NOMO-1 treated with DMSO at 0.1 percent for 48 hours (cell line): ENCODE measurements around the gene MAPK10.
A peak's percentile ranks its signal among the peaks of the same experiment; 100 is the strongest.
"Not testable (repeated sequence)": the region's sequence is repeated elsewhere in the genome, so short reads cannot be mapped to it uniquely, and the experiment has no call there.

Experiments
- DNase-seq: peaks from one replicate; lab custom pipeline; 2025; ENCODE audit not compliant: unreplicated experiment; lab: John Stamatoyannopoulos, UW

Gene MAPK10

DNA sequence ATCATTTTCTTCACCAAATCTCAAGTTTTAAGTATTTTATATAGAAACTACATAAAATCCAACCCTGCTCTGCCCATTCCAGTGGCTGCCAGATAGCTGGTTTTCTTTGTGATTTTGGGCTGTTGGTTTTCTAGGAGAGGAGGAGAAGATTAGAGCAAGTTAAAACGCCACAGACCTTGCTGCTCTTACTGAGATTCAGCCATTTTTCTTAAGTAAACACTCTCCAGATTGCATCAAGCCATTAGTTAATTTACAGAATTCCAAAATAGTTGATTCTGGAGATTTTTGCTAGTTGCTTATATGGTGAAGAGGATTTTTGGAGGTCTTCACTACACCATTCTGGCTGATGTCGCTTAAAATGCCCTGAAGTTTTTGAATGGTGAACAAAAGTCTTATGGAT lies 366.2 kb downstream of the MAPK10 start:
- no peak for DNase-seq

DNA sequence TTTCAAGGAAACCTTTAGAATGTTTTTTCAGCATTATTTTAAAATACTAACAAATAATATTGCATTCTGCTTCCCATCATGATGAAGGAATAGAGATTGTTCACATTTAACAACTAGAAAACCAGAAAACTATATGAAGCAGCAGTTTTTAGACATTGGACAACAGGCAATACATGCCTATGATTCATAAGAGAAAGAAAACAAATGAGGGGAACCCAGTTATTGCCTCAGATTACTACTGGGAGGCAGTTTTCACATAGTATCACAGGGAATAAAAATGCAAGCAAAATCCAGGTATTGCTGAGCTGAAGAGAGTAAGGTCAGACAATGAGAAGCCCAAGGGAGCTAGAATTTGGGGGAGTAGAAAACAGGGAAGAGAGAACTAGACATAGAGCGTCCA lies 373.6 kb downstream of the MAPK10 start:
- DNase-seq, result no peak

DNA sequence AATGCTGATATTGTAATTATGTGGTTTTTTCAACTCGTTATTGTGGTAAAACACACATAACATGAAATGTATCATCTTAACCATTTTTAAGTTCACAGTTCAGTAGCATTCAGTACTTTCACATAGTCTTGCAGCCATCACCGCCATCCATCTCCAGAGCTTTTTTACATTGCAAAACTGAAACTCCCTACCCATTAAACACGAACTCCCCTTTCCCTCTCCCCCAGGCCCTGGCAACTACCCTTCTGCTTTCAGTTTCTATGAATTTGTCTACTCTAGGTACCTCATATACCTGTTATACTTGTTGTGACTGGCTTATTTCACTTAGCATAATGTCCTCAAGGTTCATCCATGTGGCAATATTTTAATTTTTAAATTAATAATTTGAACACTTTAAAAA lies 380.6 kb downstream of the MAPK10 start:
- peak; percentile 13 for DNase-seq

DNA sequence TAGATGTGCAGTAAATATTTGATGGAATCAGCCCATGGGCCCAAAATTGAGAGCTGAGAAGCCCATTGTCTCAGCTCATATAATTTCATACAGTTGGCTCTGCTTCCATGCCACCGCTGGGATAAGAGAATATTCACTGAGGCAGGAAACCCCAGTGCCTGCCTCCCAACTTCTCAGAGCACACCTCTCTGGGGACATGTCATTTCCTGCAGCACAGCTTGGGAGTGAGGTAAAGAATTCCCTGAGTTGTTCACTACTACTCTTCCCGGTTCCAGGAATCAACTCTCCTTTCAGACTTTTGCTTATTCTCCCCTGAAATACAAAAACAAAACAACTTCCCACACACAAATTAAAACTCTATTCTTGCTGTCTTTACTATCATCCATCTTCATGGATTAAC lies 389.3 kb downstream of the MAPK10 start:
- DNase-seq, result no peak

DNA sequence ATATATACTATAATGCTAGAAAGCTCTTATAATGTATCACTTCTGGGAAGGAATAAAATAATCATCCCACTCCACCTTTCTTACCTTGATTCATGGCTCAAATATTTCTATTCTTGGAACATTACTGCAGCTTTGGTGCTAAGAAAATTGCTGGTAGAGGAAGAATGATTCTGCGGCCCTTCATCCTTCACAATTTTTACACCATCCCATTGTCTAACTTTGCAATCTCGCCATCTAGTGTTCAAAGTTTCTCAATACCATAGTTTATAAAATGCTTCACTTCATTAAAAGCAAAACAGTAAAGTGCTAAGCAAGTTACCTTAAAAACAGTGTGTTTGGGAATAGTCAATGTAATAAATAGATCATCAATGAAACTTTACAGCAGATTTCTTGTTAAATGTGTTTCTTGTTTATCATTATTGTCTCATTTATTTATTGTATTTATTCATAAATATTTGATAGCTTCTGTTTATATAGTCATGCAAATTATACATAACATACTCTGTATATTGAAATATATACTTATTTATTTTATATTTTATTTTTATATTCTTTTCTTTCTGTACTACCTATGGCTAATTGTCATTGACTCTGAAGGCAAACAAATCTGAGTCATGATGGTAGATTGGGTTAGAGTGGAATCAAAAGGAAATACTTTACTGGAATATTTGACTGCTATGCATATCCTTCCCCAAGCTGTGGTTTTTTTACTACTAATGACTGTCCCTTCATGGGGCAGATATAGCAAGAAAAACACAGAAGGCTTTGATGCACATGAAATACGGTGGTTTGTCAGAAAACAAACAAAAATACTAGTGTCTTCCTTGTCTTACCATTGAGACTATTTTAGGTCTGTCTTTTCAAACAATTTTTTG lies 390.7 kb downstream of the MAPK10 start:
- DNase-seq, result peak; percentile 64

DNA sequence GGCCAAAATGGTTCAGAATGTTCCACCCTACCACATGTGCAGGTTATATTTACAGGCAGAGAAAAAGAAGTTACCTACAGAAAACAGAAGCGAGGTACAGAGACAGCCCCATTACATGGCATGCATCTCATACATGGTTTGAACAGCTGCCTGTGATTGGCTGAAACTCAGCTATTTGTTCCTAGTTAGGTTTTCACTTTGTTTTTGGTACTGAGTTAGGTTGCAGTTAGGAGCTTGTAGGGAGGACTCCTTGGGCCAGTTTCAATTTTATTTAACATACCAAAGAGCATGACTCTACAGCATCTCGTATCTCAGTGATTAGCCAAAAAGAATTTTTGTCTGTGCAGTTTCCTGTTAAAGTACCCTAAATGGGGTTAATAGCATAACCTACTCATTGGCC lies 392.0 kb downstream of the MAPK10 start:
- DNase-seq, result no peak

DNA sequence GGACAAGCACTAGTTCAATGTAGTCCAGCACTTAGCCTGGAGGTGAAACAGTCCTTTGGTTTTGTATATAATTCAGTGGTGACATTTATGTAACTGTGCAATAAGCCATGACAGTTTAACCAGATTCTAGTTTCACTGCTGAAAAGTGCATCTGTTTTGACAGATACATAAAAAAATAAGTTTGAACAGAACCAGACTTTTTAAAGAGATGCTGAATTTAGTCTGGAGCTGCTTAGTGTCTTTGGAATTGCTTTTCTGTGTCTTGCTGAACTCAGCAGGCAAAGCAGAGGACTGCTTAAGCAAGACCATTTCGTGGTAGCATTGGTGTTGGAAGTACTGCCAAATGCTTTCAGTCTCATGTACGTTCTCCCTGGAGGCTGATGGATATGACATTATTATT lies 393.5 kb downstream of the MAPK10 start:
- DNase-seq, result no peak

DNA sequence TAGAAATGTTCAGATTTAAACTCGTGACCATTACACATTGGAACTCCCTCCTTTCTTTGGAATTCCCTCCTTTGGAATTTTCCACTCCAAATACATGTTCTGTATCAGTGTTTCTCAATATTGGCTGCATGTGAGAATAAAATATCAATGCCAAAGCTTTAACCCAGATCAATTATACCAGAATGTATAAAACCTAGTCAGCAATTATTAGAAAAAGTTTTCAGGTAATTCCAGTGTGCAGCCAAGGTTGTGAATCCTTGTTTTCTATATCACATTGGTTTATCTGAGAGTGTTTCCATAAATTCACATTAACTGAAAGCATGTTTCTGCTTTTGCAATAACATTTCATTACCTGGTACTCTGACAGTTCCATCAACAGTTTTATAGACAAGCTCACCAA lies 394.3 kb downstream of the MAPK10 start:
- DNase-seq, result no peak

DNA sequence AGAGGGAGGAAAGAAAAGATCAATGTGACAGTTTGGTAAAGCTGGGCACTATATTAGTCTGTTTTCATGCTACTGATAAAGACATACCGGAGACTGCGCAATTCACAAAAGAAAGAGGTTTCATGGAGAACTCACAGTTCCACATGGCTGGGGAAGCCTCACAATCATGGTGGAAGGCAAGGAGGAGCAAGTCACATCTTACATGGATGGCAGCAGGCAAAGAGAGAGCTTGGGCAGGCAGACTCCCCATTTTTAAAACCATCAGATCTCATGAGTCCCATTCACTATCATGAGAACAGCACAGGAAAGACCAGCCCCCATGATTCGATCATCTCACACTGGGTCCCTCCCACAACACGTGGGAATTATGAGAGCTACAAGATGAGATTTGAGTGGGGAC lies 394.8 kb downstream of the MAPK10 start:
- DNase-seq, result not testable (repeated sequence)

DNA sequence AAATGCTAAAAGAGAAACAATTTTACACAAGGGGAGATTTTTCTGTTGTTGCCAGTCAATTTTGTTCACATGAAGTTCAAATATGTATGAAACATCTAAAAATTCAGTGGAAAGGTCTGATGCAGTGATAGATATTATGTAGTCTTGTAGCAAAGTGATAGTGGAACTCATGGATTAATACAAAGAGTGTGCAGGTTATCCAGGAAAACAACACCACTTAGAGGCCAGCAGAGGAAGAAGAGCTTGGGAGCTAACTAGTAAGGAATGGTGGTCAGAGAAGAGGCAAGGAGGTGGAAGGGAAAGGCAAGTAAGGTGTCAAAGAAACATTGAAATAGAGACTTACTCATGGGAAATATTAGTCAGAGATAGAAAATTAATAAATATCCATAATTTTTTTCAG lies 395.6 kb downstream of the MAPK10 start:
- DNase-seq, result no peak

DNA sequence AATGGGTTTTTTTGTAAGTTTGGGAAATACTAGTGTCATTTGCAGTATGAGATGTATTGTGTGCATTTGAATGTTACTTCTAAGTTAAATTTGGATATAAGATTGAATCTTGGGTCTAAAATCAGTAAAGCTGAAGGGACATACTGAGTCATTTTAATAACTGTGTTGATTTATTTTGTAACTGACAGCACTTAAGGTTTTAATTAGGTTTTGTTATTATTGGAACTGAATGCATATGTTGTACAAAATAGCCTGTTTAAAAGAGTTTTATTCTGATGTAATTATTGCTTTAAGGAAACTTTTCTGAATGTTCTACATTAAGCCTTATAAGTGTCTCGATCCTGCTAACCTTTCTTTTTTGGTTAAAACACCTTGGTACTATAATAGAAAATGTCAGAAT lies 396.6 kb downstream of the MAPK10 start:
- no peak for DNase-seq

DNA sequence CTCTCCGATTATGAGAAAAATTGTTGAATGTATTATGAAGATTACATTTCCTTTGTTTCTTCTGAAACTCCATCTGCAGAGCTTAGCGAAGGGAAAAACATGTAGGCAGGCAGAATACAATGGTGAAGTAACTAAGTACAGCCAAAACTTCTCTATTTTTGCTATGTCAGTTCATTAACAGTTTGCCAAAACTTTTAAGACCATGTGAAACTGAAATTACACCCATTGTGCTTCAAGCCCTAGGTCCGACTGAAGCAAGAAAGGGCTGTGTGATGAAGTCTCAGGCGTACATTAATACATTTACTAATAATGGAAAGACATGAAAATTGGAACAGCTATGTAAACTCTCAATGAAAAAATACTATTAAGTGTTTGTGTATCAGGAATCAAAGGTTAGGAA lies 398.0 kb downstream of the MAPK10 start:
- no peak for DNase-seq

DNA sequence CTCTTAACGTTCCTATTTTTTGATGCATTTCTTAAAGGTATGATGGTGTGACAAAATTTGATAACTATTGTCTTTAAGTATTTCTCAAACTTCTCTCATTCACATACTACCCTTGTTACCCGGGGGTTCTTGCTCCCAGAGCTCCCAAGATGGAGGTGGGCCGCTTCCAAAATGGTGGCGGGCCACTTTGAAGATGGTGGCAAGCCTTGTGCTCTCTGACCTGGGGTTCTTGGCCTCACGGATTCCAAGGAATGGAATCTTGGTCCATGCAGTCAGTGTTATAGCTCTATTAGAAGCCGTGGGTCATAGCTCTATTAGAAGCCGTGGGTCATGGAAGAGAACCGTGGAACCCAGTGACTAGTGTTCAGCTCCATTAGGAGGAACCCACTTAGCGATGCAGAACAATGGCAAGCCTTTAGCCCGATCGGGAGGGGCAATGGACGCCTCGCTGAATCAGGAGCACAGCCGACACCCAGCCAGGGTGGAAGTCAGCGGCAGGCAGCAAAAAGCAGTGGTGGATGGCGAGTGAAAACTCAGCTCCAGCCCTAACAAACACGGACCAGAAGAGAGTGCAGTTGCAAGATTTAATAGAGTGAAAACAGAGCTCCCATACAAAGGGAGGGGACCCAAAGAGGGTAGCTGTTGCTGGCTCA lies 403.4 kb downstream of the MAPK10 start:
- no peak for DNase-seq

DNA sequence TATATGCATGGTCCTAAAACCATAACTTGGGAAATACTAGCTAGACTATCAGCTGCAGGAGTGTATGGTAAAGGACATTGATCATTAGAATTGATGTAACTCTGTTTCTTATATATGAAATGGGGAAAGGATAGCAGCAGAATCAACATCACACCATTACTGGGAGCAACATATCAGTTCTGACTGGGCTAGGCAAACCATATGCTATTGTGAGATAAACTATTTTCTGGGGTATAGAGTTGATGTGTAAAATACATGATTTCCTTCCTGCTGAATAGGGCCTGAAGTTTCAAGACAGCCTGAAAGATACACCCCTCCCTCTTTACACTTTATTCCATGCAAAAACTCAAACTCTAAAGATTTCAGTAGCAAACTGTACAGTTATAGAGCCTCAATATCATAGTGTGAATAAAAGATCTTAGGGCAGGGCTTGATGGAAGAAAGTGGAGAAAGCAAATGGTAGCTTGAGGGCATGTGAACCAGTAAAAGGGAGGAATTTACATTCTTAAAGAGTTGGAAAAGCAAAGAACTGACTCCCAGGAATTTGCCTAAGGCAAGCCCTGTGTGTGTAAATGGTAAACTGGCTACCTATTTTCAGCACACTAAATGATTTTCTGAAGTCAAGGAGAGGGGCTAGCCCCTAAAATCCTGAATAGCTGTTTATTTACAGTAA lies 404.1 kb downstream of the MAPK10 start:
- no peak for DNase-seq

DNA sequence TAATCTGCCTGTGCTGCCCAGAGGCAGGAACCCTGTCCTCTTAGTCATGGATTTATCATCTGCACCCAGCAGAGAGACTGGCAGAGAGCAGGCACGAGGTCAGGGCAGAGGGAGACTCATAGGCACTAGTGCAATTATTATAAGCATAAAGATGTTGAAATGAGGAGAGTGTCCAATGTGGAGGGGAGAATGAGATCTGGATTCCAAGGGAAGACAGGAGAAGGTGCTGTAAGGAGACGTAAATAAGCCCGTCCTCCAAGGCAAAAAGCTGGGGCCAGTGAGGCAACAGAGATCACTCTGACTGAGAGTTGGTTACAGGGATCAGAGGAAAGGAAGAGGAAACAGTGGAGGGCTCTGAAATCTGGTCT lies 406.2 kb downstream of the MAPK10 start:
- DNase-seq, result no peak

DNA sequence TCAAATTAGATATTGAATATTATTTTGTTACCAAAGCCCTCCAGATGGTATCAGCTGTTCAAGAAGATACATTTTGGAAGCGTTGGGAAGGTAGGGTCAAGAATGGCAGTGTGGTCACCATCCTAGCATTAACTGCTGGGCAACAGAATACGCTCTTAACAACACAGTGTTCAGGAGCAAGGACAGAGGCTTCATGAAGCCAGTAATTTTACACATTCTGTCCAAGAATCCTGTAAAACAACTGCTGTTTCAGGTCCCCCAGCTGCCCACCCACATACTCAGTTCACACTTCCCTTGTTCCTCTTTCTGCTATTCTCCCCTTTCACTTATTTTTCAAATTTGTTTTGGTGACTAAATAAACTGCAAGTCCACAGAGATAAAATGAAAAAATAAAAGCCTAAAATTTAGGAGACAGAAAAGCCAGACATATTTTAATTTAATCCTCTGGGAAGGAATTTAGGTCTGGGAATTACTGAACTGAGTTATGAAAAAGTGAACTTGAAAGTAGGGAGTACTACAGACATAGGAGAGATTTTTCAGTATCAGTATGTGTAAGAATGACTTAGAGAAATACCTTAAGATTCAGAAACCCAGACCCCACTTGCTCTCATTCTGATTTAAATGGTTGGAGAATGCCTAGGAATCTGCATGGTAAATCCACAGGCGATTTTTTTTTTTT lies 406.7 kb downstream of the MAPK10 start:
- DNase-seq, result no peak

DNA sequence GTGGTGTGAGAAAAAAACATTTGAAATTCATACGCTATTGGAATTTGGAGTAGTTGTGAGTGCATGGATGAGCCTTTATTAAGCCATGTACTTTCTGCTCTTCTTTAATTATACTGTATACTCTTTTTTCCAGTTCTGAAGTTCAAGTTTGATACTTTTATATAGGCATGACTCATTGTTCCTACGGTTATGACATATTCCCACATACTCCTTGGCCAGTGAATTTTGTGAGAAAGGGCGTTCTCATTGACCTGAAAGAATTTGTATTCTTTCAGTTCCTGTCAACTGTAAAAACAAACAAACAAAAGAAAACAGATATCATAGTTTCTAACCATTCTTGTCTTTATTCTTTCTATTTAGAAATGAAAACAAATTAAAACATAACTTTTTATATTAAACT lies 407.3 kb downstream of the MAPK10 start:
- DNase-seq, result no peak

DNA sequence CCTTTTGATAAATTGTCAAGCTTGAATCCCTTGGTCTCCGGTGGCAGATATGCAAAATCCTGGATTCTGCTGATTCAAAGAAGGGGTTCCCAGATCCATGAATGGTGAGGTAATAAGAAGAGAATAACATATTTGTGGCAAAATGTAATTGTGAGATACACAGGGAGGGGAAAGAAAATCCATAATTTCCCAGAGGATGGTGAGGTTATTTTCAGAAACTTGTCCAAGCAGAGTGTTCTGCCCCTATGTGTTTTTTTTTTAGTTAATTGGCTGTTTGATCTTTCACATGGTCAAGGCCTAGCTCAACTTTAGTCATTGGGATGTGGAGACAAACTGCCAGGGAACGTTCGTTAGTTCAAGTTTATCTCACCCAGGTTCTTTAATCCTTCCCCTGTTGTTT lies 408.8 kb downstream of the MAPK10 start:
- DNase-seq, result no peak

DNA sequence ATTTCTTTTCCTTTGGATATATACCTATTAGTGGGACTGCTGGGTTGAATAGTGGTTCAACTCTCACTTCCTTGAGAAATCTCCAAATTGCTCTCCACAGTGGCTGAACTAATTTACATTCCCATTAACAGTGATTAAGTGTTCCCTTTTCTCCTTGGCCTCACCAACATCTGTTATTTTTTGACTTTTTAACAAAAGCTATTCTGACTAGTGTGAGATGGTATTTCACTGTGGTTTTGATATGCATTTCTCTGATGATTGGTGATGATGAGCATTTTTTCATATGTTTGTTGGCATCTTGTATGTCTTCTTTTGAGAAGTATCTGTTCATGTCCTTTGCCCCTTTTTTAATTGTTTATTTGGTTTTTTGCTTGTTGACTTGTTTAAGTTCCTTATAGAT lies 413.0 kb downstream of the MAPK10 start:
- no peak for DNase-seq

DNA sequence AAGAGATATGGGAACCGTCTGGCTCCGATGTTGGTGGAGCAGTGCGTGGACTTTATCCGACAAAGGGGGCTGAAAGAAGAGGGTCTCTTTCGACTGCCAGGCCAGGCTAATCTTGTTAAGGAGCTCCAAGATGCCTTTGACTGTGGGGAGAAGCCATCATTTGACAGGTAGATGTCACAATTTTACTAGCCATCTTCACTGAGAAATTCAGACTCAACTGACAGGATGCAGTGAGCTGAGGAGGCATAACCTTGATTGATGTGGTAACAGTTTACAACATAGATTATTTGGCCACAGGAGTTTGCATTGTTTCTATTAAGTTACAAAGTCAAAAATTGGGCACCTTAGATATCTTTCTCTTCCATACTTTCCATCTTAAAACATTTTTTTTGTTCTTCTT lies 417.7 kb downstream of the MAPK10 start:
- no peak for DNase-seq

DNA sequence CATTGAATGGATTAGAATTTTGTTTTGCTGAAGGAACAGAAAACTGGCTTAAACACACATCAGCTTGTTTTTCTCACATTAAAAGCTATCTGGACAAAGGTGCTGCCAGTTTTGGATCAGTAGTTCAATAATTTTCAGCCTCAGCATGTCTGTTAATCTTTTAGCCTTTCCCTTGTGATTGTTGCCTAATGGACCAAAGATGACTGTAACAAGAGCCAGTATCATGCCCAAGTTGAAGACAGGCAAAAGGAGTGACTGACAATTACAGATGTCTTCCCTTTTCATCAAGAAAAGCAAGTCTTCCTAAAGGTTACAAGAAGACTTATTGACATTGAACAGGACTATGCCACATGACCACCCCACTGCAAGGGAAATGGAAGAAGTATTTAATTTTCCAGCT lies 419.7 kb downstream of the MAPK10 start:
- DNase-seq, result no peak
